PFSK-1 (cell line): ENCODE results near the gene INAVA.

Source experiments
- FOXP2 ChIP-seq: optimal IDR thresholded peaks from 2 replicates; pipeline ENCODE3; 2011; ENCODE audit warnings: borderline replicate concordance, control low read depth, inconsistent platforms; ENCODE audit not compliant: insufficient read depth; ENCODE audit errors: extremely low read length, extremely low read depth
- POLR2AphosphoS5 ChIP-seq: IDR thresholded peaks from 2 replicates; pipeline ENCODE4 v1.6.1; 2012; ENCODE audit warnings: low read depth, mild to moderate bottlenecking, control low read depth, low read length, moderate library complexity
- SIN3A ChIP-seq: IDR thresholded peaks from 2 replicates; pipeline ENCODE4 v1.6.1; 2012; ENCODE audit warnings: mild to moderate bottlenecking, low read length, moderate library complexity, borderline replicate concordance; ENCODE audit not compliant: insufficient read depth
- TAF1 ChIP-seq: IDR thresholded peaks from 2 replicates; pipeline ENCODE4 v1.6.1; 2012; ENCODE audit warnings: low read length, control low read depth, borderline replicate concordance; ENCODE audit not compliant: insufficient read depth
- TF ChIP-seq, protein P1 (sequence below), 2 experiments: IDR thresholded peaks; 2 replicates each; pipeline versions ENCODE4 v1.6.1 to v1.8.0; 2011 to 2012; ENCODE audit warnings: low read depth in 2 of 2, low read length in 2 of 2, control low read depth in 1 of 2, inconsistent platforms in 1 of 2, mild to moderate bottlenecking in 1 of 2, moderate library complexity in 1 of 2; ENCODE audit not compliant: insufficient read depth in 1 of 2

Gene INAVA

DNA sequence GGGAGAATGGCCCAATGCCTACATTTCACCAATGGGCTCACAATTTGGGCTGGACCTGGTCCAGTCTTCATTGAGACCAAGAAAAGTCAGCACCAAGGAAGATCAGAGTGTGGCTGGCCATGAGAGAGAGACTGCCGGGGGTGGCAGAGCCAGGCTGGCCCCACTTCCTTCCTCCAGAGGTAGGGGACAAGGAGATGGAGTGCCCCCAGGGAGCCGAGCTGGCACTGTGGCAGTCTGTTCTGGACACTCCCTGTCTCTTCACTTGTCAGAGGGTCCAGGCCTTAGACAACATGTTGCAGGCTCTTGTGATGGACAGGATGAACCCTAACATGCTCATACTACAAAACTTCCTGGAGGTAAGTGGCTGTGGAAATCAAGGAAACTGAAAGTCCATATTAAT lies 27.7 kb downstream of the INAVA start:
- no peak for TF ChIP-seq TAF1
- no peak for TF ChIP-seq FOXP2
- no peak for TF ChIP-seq SIN3A
- TF ChIP-seq, protein P1, sequence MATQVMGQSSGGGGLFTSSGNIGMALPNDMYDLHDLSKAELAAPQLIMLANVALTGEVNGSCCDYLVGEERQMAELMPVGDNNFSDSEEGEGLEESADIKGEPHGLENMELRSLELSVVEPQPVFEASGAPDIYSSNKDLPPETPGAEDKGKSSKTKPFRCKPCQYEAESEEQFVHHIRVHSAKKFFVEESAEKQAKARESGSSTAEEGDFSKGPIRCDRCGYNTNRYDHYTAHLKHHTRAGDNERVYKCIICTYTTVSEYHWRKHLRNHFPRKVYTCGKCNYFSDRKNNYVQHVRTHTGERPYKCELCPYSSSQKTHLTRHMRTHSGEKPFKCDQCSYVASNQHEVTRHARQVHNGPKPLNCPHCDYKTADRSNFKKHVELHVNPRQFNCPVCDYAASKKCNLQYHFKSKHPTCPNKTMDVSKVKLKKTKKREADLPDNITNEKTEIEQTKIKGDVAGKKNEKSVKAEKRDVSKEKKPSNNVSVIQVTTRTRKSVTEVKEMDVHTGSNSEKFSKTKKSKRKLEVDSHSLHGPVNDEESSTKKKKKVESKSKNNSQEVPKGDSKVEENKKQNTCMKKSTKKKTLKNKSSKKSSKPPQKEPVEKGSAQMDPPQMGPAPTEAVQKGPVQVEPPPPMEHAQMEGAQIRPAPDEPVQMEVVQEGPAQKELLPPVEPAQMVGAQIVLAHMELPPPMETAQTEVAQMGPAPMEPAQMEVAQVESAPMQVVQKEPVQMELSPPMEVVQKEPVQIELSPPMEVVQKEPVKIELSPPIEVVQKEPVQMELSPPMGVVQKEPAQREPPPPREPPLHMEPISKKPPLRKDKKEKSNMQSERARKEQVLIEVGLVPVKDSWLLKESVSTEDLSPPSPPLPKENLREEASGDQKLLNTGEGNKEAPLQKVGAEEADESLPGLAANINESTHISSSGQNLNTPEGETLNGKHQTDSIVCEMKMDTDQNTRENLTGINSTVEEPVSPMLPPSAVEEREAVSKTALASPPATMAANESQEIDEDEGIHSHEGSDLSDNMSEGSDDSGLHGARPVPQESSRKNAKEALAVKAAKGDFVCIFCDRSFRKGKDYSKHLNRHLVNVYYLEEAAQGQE (IDR thresholded peaks at IDR 0.05; ENCODE audit: insufficient read depth in 1 of 2, low read depth in 2 of 2, low read length in 2 of 2), result no peak
- TF ChIP-seq POLR2AphosphoS5, result no peak

DNA sequence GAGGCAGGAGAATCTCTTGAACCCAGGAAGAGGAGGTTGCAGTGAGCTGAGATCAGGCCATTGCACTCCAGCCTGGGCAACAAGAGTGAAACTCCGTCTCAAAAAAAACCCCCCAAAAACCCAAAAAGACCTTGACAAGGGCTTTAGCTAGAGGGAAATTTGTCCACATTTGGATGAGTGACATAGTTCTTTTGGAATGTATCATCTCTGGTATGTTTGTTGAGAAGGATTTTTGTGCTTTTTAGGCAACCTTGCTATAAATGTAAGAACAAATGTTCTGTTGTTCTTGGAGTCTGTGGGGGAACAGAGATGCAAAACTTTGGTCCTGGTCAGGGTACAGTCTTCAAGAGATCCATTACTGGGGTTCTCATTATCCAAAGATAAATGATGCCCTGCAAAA lies 28.9 kb downstream of the INAVA start:
- no peak for TF ChIP-seq FOXP2
- TF ChIP-seq SIN3A, result no peak

- TF ChIP-seq FOXP2, result no peak
- TF ChIP-seq, protein P1 (IDR thresholded peaks at IDR 0.05; ENCODE audit: insufficient read depth in 1 of 2, low read depth in 2 of 2, low read length in 2 of 2), result no peak
- TF ChIP-seq SIN3A, result no peak
- TF ChIP-seq POLR2AphosphoS5, result no peak
- no peak for TF ChIP-seq TAF1
These were observed 31.1 kb downstream of the INAVA start for GRCh38 chr1:200925831-200926230.

DNA sequence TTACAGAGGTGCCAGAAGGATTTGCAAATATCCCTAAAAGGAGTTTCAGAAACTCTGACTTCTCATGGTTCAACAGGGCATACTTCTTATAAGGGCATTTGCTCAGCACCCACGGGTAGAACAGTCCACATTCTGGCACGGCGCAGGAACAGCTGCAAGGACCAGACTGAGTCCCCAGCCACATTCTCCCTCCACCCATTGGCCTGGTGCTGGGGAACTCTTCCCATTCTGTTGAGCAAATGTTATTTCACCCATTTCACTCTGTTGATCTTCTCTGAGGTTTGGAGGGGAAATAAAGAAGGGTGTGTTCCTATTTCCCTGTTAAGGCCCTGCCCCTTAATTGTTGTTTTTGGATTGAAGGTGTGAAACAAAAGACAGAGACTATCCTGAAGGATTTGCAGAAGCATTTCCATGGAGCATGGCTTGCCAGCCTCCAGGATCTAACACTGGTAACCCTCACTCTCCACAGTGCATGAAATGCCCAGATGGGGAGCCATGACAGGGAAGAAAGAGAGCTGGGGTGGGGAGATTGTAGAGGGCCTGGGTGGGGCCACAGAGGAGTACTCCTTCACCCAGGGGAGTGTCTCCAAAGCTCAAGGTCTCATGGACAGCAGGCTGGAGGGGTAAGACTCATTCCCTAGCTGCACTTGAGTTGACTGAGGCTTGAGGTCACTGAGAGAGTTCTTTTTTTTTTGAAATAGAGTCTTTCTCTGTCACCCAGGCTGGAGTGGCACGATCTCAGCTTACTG lies 35.0 kb downstream of the INAVA start:
- TF ChIP-seq FOXP2, result no peak
- TF ChIP-seq POLR2AphosphoS5, result no peak
- TF ChIP-seq, protein P1 (IDR thresholded peaks at IDR 0.05; ENCODE audit: insufficient read depth in 1 of 2, low read depth in 2 of 2, low read length in 2 of 2), result no peak
- TF ChIP-seq SIN3A, result no peak
- TF ChIP-seq TAF1, result no peak

DNA sequence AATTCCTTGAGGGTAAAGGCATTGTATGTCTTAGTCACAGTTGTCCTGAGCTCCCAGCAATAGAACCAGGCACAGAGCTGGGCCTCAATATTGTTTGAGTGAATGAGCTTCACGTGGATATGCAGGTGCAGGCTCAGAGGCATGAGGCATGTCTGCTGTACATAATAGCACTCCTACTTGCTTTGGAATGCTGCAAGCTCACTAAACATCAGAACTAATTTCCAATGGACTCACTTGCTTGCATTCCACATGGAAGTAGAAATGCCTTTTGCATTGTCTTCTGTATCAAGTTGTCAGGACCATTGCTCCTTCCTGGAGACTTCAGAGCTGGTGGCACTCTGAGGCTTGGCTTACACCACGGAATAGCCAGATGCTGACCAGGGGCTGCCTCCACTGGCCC lies 37.1 kb downstream of the INAVA start:
- TF ChIP-seq SIN3A (no peak), POLR2AphosphoS5 (no peak), FOXP2 (no peak), TAF1 (no peak)
- TF ChIP-seq, protein P1 (IDR thresholded peaks at IDR 0.05; ENCODE audit: insufficient read depth in 1 of 2, low read depth in 2 of 2, low read length in 2 of 2), result no peak
